CD4-positive, alpha-beta T cell treated with Interleukin-21 for 1 hour (primary cell): ENCODE results near the gene OSBPL1A.

ENCODE experiments used
- DNase-seq: peaks from one replicate; pipeline ENCODE4 v3.0.0-alpha.2; 2020

The OSBPL1A gene

GRCh38 chr18:24209558-24209957, 188.1 kb downstream of the OSBPL1A start:
- DNase-seq: no peak

GRCh38 chr18:24208270-24209035, 189.2 kb downstream of the OSBPL1A start:
- no peak for DNase-seq

GRCh38 chr18:24204904-24205303, 192.7 kb downstream of the OSBPL1A start:
- DNase-seq: no peak

- no peak for DNase-seq
These were observed 195.6 kb downstream of the OSBPL1A start for GRCh38 chr18:24201699-24202687.

- no peak for DNase-seq
These were observed 196.9 kb downstream of the OSBPL1A start for GRCh38 chr18:24200494-24201290.

- no peak for DNase-seq
These were observed 198.2 kb downstream of the OSBPL1A start for GRCh38 chr18:24199372-24199962.

GRCh38 chr18:24198461-24198860, 199.2 kb downstream of the OSBPL1A start:
- DNase-seq: no peak

- no peak for DNase-seq
These were observed 200.2 kb downstream of the OSBPL1A start for GRCh38 chr18:24197412-24197811.

- no peak for DNase-seq
These were observed 200.9 kb downstream of the OSBPL1A start for GRCh38 chr18:24196764-24197163.

GRCh38 chr18:24195296-24196053, 202.1 kb downstream of the OSBPL1A start:
- DNase-seq: no peak

GRCh38 chr18:24190590-24190989, 207.0 kb downstream of the OSBPL1A start:
- no peak for DNase-seq

GRCh38 chr18:24189664-24190346, 207.8 kb downstream of the OSBPL1A start:
- no peak for DNase-seq

- DNase-seq: no peak
These were observed 208.6 kb downstream of the OSBPL1A start for GRCh38 chr18:24189007-24189528.

GRCh38 chr18:24188120-24188519, 209.5 kb downstream of the OSBPL1A start:
- no peak for DNase-seq

- DNase-seq: no peak
These were observed 209.9 kb downstream of the OSBPL1A start for GRCh38 chr18:24187689-24188088.

GRCh38 chr18:24187049-24187448, 210.6 kb downstream of the OSBPL1A start:
- no peak for DNase-seq

GRCh38 chr18:24185805-24186204, 211.8 kb downstream of the OSBPL1A start:
- DNase-seq: no peak

GRCh38 chr18:24181806-24182205, 215.8 kb downstream of the OSBPL1A start:
- no peak for DNase-seq

- no peak for DNase-seq
These were observed 217.6 kb downstream of the OSBPL1A start for GRCh38 chr18:24180048-24180447.

- DNase-seq: no peak
These were observed 220.0 kb downstream of the OSBPL1A start for GRCh38 chr18:24177499-24178133.
